Measurements from ENCODE around the gene TP53TG5.
A peak's percentile ranks its signal among the peaks of the same experiment; 100 is the strongest.

TP53TG5 gene

DNA sequence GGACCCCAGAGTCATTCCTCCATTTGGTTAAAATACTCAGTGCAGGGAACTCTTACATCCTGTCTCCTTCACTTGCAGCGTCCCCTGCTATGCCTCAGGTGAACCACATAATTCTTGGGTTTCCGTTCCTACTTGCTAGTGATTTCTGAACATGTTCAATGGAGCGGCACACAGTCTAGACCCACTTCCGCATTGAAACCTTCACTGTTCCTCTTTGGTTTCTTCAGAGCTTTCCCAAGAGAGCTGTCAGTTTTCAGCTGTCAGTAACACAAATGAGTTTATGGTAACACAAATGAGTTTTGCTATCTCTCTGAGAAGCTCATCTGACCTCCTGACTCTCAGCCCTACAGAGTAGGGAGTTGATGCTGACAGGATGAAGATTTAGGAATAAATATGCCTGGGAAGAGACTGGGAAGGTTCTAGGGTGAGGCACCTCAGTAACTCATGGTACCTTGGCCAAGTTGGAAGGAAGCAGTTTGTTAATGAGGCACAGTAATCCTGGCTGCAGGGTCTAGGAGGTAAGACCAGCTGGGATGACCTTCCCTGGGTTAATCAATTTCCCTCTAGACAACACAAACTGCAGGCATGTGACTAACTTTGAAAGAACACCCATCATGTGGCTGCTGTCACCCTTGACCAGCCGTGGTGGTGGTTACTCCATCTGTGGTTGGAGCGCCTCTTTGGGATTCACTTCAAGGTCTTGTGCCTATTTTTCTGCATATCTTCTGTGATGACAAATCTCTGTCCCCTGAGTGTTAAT is 9.7 kb downstream of the TP53TG5 start:
- H3K4me3 ChIP-seq (ENCODE audit: control insufficient read depth, low read depth, low read length), result no peak overlapping the region
- DNase-seq (ENCODE audit: low read depth), result no peak
- no peak for TF ChIP-seq CTCF (IDR thresholded peaks at IDR 0.05; ENCODE audit: control insufficient read depth, insufficient read depth, low read depth, low read length, missing control alignments)

- DNase-seq (ENCODE audit: low read depth), result no peak
- no peak for TF ChIP-seq CTCF (IDR thresholded peaks at IDR 0.05; ENCODE audit: control insufficient read depth, insufficient read depth, low read depth, low read length, missing control alignments)
- H3K4me3 ChIP-seq (ENCODE audit: control insufficient read depth, low read depth, low read length), result no peak overlapping the region
These were observed 11.0 kb downstream of the TP53TG5 start for GRCh38 chr20:45367126-45367525.

- H3K4me3 ChIP-seq (ENCODE audit: control insufficient read depth, low read depth, low read length), result no peak overlapping the region
- no peak for DNase-seq (ENCODE audit: low read depth)
- no peak for TF ChIP-seq CTCF (IDR thresholded peaks at IDR 0.05; ENCODE audit: control insufficient read depth, insufficient read depth, low read depth, low read length, missing control alignments)
These were observed 11.5 kb downstream of the TP53TG5 start for GRCh38 chr20:45366631-45367030.

DNA sequence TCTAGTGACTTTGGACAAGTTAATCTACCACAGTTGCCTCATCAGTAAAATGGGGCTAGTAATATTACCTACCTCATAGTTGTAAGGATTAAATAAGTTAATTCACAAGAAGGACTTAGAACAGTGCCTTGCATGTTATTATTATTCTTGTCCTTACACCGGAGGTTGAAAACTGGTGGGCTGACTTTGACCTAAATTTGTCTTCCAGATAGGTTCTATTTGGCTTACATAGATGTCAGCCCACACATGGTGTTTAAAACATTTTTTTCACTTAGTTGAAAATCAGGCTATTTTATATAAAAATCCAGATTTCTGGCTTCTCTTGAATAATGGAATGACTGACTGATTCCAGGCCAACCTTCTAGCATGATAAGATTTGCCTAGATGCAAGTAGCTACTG is 11.9 kb downstream of the TP53TG5 start:
- no peak for DNase-seq (ENCODE audit: low read depth)
- H3K4me3 ChIP-seq (ENCODE audit: control insufficient read depth, low read depth, low read length), result no peak overlapping the region
- no peak for TF ChIP-seq CTCF (IDR thresholded peaks at IDR 0.05; ENCODE audit: control insufficient read depth, insufficient read depth, low read depth, low read length, missing control alignments)

GRCh38 chr20:45365444-45365970 is 12.6 kb downstream of the TP53TG5 start:
- no peak for TF ChIP-seq CTCF (IDR thresholded peaks at IDR 0.05; ENCODE audit: control insufficient read depth, insufficient read depth, low read depth, low read length, missing control alignments)
- no peak overlapping the region for H3K4me3 ChIP-seq (ENCODE audit: control insufficient read depth, low read depth, low read length)
- DNase-seq (ENCODE audit: low read depth), result no peak

DNA sequence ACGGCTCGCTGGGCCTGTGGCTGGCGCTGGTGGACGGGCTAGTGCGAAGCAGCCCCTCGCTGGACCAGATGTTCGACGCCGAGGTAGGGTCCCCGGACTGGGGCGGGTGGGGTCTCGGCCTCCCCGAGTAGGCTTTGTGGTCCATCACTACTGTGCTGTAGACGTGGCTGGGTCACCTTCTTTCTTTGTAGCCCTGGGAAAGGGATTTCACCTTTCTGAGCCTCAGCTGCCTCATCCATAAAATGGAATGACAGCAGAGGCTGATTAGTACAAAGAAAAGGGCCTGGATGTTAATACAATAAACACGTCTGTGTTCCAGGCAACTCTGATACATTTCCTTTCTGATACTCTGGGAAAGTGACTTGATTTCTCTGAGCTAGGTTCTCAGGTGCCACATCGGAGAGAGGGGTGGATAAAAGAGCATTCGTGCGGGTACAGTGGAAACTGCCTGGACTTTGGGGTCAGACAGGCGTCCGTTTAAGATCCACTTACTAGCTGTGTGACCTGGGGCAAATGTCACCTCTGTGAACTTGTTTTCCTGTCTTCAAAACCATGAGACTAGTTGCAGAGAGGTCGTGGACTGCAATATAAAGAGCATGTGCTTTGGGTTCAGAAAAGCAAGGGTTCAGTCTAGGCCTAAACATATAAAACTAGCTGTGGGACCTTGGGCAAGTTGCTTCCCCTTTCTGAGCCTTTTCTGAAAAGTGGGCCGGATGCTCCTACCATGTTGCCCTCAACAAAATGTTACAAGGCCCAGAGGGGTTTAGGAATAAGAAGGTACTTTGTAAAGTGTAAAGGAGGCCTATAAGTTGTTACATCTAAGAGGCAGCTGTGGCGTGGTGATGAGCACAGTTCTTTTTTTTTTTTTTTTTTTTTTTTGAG is 14.3 kb downstream of the TP53TG5 start:
- H3K4me3 ChIP-seq (ENCODE audit: control insufficient read depth, low read depth, low read length), result peak overlapping the region; percentile 69
- no peak for DNase-seq (ENCODE audit: low read depth)
- TF ChIP-seq CTCF (IDR thresholded peaks at IDR 0.05; ENCODE audit: control insufficient read depth, insufficient read depth, low read depth, low read length, missing control alignments), result no peak

All from AG09309 (cell line).